ENCODE data around the gene FYN.

GRCh38 chr6:111767752-111768430, 105.4 kb downstream of the FYN start:
- TF ChIP-seq CTCF (IDR thresholded peaks at IDR 0.05) = no peak
- no peak for TF ChIP-seq POLR2A (IDR thresholded peaks at IDR 0.05)
- no peak for TF ChIP-seq POLR2AphosphoS5 (IDR thresholded peaks at IDR 0.05; ENCODE audit: insufficient read depth in 1 of 2, low read depth in 1 of 2)

Measured in vagina (tissue), 2 donors.